Measurements from ENCODE around the gene NRXN3. TPM values are rescaled to one million over a fixed set of nuclear protein-coding genes. Genes with fewer than 3 reads are reported as not detected.

Gene NRXN3
- polyA plus RNA-seq, 1 donor (not counting 4 experiments of a cell fraction or from before 2014, with no cell fraction given) = 0.89 TPM

- H3K9ac ChIP-seq (ENCODE audit: control insufficient read depth, extremely low read depth, insufficient read depth, low read length) = no peak overlapping the region
- no peak overlapping the region for H3K4me2 ChIP-seq (ENCODE audit: control insufficient read depth, extremely low read depth, insufficient read depth, low read depth, low read length)
- H2AFZ ChIP-seq (ENCODE audit: control insufficient read depth, low read length) = no peak overlapping the region
- H3K27ac ChIP-seq (ENCODE audit: control insufficient read depth, insufficient read depth, low read length) = no peak overlapping the region
- H3K36me3 ChIP-seq (ENCODE audit: control insufficient read depth in 2 of 2, extremely low read depth in 1 of 2, insufficient read depth in 2 of 2, low read length in 2 of 2) = no peaks in the 10 kb centered on the region
- no peaks in the 10 kb centered on the region for H3K27me3 ChIP-seq (ENCODE audit: control insufficient read depth, extremely low read depth, insufficient read depth, low read length)
- H3K4me1 ChIP-seq (ENCODE audit: control insufficient read depth, extremely low read depth, insufficient read depth, low read length) = peaks cover 22% of the 10 kb centered on the region
- dilution Hi-C loops (cut with MboI; ENCODE audit: extremely low pct_ligation_motif_present, low sequenced_read_pairs) = no loop called here
- H4K20me1 ChIP-seq (ENCODE audit: control insufficient read depth, extremely low read depth, insufficient read depth, low read length) = no peaks in the 10 kb centered on the region
- no peak for FAIRE-seq
- no peaks in the 10 kb centered on the region for H3K9me3 ChIP-seq (ENCODE audit: control insufficient read depth, low read depth, low read length)
- H3K4me3 ChIP-seq (ENCODE audit: control insufficient read depth in 2 of 3, extremely low read depth in 1 of 3, insufficient read depth in 2 of 3, low read depth in 1 of 3, low read length in 3 of 3) = no peak overlapping the region
- H3K9me1 ChIP-seq (ENCODE audit: control insufficient read depth, extremely low read depth, insufficient read depth, low read length) = no peaks in the 10 kb centered on the region
- DNase-seq (ENCODE audit: low read depth, low spot score) = no peak
- H3K79me2 ChIP-seq (ENCODE audit: control insufficient read depth, insufficient read depth, low read length) = no peaks in the 10 kb centered on the region
- TF ChIP-seq CTCF (optimal IDR thresholded peaks at IDR 0.05 in 1 of 3, IDR thresholded peaks at IDR 0.05 in 1 of 3, conservative IDR thresholded peaks at IDR 0.05 in 1 of 3; ENCODE audit: extremely low read depth in 1 of 3, insufficient read depth in 2 of 3, low read length in 3 of 3) (no peak), EZH2 (IDR thresholded peaks at IDR 0.05; ENCODE audit: low read length) (no peak)
Measured at GRCh38 chr14:79580414-79580813, 1410.2 kb downstream of the NRXN3 start.

- peaks cover 27% of the 10 kb centered on the region for H3K4me1 ChIP-seq (ENCODE audit: control insufficient read depth, extremely low read depth, insufficient read depth, low read length)
- H3K36me3 ChIP-seq (ENCODE audit: control insufficient read depth in 2 of 2, extremely low read depth in 1 of 2, insufficient read depth in 2 of 2, low read length in 2 of 2) = no peaks in the 10 kb centered on the region
- no peak overlapping the region for H3K4me2 ChIP-seq (ENCODE audit: control insufficient read depth, extremely low read depth, insufficient read depth, low read depth, low read length)
- H3K9me1 ChIP-seq (ENCODE audit: control insufficient read depth, extremely low read depth, insufficient read depth, low read length) = no peaks in the 10 kb centered on the region
- H3K27ac ChIP-seq (ENCODE audit: control insufficient read depth, insufficient read depth, low read length) = no peak overlapping the region
- TF ChIP-seq EZH2 (IDR thresholded peaks at IDR 0.05; ENCODE audit: low read length) (no peak), CTCF (optimal IDR thresholded peaks at IDR 0.05 in 1 of 3, IDR thresholded peaks at IDR 0.05 in 1 of 3, conservative IDR thresholded peaks at IDR 0.05 in 1 of 3; ENCODE audit: extremely low read depth in 1 of 3, insufficient read depth in 2 of 3, low read length in 3 of 3) (no peak)
- no peaks in the 10 kb centered on the region for H3K27me3 ChIP-seq (ENCODE audit: control insufficient read depth, extremely low read depth, insufficient read depth, low read length)
- no peak for DNase-seq (ENCODE audit: low read depth, low spot score)
- H2AFZ ChIP-seq (ENCODE audit: control insufficient read depth, low read length) = no peak overlapping the region
- no peak overlapping the region for H3K4me3 ChIP-seq (ENCODE audit: control insufficient read depth in 2 of 3, extremely low read depth in 1 of 3, insufficient read depth in 2 of 3, low read depth in 1 of 3, low read length in 3 of 3)
- no peak for FAIRE-seq
- no peaks in the 10 kb centered on the region for H4K20me1 ChIP-seq (ENCODE audit: control insufficient read depth, extremely low read depth, insufficient read depth, low read length)
- no peak overlapping the region for H3K9ac ChIP-seq (ENCODE audit: control insufficient read depth, extremely low read depth, insufficient read depth, low read length)
- H3K9me3 ChIP-seq (ENCODE audit: control insufficient read depth, low read depth, low read length) = no peaks in the 10 kb centered on the region
- H3K79me2 ChIP-seq (ENCODE audit: control insufficient read depth, insufficient read depth, low read length) = no peaks in the 10 kb centered on the region
- dilution Hi-C loops (cut with MboI; ENCODE audit: extremely low pct_ligation_motif_present, low sequenced_read_pairs) = no loop called here
Measured at GRCh38 chr14:79580906-79581305, 1410.7 kb downstream of the NRXN3 start.
